ENCODE data around the gene HBE1. TPM values are rescaled to one million over a fixed set of nuclear protein-coding genes. Genes with fewer than 3 reads are reported as not detected.
A peak's percentile ranks its signal among the peaks of the same experiment; 100 is the strongest.

The HBE1 gene
- total RNA-seq, 1 experiment from 2014 or later = 1.5 TPM

DNA sequence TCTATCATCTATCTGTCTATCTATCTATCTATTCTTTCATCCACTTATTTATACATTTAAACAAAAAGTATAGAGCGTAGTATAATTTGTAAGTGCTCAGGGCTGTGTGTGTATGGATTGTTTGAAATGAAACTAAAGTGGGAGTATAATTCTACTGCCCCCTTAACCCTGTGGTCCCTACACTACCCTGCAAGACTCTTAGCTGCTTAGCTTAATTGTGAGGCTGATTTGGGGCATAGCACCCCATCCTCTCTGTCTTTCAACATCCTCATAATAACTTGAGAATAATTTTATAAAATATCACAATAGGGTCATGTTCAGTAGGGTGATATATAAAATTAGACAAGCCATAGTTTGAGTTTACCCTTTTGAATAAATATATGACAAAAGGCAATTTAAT, 20.4 kb upstream of the HBE1 start:
- DNase-seq = no peak
- H3K27me3 ChIP-seq (ENCODE audit: control insufficient read depth, insufficient read depth, low read length) = no peaks in the 10 kb centered on the region

DNA sequence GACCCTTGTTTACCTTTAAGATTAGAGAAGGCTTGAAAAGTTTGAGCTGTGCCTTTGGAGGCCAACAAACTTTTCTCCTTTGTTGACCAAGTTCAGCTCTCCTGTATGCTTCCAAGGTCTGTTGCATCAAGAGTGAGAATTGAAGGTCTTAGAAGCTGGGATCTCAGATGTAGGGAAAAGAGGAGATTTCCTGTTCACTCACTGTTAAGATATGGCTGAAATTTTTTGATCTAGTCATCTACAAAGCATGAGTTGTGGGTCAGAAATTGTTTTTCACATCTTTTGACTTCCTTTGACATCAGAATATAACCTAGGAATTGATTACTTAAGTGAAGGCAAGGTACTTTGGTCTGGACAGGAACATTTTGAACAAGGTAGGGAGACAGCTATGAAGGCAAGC, 20.0 kb upstream of the HBE1 start:
- no peaks in the 10 kb centered on the region for H3K27me3 ChIP-seq (ENCODE audit: control insufficient read depth, insufficient read depth, low read length)
- no peaks in the 10 kb centered on the region for H3K36me3 ChIP-seq (replicated peaks; ENCODE audit: control insufficient read depth, insufficient read depth, low read length)

More for the DNA sequence above, 20.4 kb upstream of the HBE1 start:
- H3K36me3 ChIP-seq (replicated peaks; ENCODE audit: control insufficient read depth, insufficient read depth, low read length) = no peaks in the 10 kb centered on the region
- no peak overlapping the region for H3K4me3 ChIP-seq (ENCODE audit: insufficient read depth, low read depth, low read length)

DNA sequence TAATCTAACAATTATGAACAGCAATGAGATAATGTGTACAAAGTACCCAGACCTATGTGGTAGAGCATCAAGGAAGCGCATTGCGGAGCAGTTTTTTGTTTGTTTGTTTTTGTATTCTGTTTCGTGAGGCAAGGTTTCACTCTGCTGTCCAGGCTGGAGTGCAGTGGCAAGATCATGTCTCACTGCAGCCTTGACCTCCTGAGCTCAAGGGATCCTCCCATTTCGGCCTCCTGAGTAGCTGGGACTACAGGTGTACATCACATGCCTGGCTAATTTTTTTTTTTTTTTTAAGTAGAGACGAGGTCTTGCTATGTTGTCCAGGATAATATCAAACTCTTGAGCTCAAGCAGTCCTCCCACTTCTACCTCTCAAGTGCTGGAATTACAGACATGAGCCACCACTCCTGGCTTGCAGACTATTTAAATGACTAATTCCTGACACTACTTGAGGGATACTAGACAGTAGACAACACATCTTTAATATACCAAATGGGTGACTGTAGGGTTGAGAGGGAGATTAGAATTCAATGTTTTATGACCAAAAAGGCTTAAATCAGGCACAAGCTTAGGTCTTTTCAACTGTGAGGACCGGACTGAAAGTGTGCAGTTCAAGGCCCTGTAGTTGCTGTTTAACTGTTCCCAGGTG, 19.3 kb upstream of the HBE1 start:
- Histone ChIP-seq H3K27me3 (ENCODE audit: control insufficient read depth, insufficient read depth, low read length) (no peaks in the 10 kb centered on the region), H3K36me3 (replicated peaks; ENCODE audit: control insufficient read depth, insufficient read depth, low read length) (no peaks in the 10 kb centered on the region), H3K4me3 (ENCODE audit: insufficient read depth, low read depth, low read length) (no peak overlapping the region)
- DNase-seq = no peak

More for the DNA sequence above, 20.0 kb upstream of the HBE1 start:
- H3K4me3 ChIP-seq (ENCODE audit: insufficient read depth, low read depth, low read length) = no peak overlapping the region
- no peak for DNase-seq

DNA sequence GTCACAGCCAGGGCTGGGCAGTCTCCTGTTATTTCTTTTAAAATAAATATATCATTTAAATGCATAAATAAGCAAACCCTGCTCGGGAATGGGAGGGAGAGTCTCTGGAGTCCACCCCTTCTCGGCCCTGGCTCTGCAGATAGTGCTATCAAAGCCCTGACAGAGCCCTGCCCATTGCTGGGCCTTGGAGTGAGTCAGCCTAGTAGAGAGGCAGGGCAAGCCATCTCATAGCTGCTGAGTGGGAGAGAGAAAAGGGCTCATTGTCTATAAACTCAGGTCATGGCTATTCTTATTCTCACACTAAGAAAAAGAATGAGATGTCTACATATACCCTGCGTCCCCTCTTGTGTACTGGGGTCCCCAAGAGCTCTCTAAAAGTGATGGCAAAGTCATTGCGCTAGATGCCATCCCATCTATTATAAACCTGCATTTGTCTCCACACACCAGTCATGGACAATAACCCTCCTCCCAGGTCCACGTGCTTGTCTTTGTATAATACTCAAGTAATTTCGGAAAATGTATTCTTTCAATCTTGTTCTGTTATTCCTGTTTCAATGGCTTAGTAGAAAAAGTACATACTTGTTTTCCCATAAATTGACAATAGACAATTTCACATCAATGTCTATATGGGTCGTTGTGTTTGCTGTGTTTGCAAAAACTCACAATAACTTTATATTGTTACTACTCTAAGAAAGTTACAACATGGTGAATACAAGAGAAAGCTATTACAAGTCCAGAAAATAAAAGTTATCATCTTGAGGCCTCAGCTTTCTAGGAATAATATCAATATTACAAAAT, 18.6 kb upstream of the HBE1 start:
- DNase-seq = no peak
- no peak overlapping the region for H3K4me3 ChIP-seq (ENCODE audit: insufficient read depth, low read depth, low read length)
- no peaks in the 10 kb centered on the region for H3K27me3 ChIP-seq (ENCODE audit: control insufficient read depth, insufficient read depth, low read length)
- no peaks in the 10 kb centered on the region for H3K36me3 ChIP-seq (replicated peaks; ENCODE audit: control insufficient read depth, insufficient read depth, low read length)

DNA sequence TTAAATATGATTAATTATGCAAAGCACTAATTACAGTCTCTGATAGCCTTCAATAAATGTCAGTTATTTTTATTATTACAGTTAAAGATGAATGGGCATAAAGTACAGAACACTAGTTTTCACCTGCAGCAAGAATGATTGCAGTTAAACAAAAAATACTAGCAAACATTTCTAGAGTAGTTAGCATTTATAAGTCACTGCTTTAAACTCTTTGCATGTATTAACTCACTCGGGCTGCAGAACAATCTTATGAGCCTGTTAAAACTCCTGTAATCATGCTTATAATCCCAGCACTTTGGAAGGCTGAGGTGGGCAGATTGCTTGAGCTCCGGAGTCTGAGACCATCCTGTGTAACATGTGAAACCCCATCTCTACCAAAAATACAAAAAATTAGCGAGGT, 17.2 kb upstream of the HBE1 start:
- no peak for DNase-seq
- no peak overlapping the region for H3K4me3 ChIP-seq (ENCODE audit: insufficient read depth, low read depth, low read length)
- no peaks in the 10 kb centered on the region for H3K36me3 ChIP-seq (replicated peaks; ENCODE audit: control insufficient read depth, insufficient read depth, low read length)
- no peaks in the 10 kb centered on the region for H3K27me3 ChIP-seq (ENCODE audit: control insufficient read depth, insufficient read depth, low read length)

DNA sequence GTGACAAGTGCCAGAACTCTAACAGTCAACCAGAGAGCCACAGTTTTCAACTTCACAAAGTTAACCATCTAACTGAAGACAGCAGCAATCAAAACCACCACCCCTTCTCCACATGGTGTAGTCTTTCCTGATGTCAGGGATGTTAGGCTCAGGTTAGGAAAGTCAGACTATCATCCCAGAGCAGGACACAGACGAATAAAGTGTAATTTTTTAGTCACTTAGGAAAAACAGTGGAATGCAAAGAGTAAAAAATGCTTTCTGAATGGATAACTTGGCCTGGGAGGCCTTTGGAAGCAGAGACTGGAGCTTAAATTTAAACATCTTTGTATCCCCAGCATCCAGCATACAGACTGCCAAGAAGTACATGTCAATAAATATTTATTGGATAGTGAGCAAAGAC, 16.6 kb upstream of the HBE1 start:
- no peak overlapping the region for H3K4me3 ChIP-seq (ENCODE audit: insufficient read depth, low read depth, low read length)
- no peaks in the 10 kb centered on the region for H3K27me3 ChIP-seq (ENCODE audit: control insufficient read depth, insufficient read depth, low read length)
- no peak for DNase-seq
- H3K36me3 ChIP-seq (replicated peaks; ENCODE audit: control insufficient read depth, insufficient read depth, low read length) = no peaks in the 10 kb centered on the region

DNA sequence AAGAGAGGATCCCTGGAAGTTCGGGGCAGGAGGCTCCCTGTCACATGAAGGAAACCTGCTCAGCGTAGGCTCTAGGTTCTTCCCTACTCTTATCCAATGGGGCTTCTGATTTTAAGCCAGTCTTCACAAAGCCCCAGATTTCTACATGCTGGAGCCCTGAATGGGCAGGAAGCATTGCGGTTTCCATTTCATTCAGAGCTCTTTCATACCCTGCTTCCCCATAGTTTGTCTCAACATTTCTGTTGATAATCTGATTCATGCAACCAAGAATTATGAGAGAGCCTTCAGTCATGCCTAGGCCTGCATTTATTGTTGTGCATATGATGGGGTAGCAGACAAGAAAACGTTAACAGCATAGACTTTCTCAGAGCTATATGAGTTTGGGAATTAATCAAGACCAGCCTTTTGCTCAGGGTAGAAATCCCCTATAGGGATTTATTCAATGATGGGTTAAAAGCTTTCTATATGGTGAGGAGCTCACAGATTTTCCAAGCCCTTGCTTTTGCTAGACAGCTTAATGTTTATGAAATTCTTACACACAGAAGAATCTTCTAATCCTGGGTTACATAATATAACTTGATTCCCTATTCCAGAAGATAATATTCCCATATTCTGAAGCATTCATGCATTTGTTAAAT, 16.1 kb upstream of the HBE1 start:
- DNase-seq = no peak
- H3K36me3 ChIP-seq (replicated peaks; ENCODE audit: control insufficient read depth, insufficient read depth, low read length) = no peaks in the 10 kb centered on the region
- no peak overlapping the region for H3K4me3 ChIP-seq (ENCODE audit: insufficient read depth, low read depth, low read length)
- H3K27me3 ChIP-seq (ENCODE audit: control insufficient read depth, insufficient read depth, low read length) = no peaks in the 10 kb centered on the region

DNA sequence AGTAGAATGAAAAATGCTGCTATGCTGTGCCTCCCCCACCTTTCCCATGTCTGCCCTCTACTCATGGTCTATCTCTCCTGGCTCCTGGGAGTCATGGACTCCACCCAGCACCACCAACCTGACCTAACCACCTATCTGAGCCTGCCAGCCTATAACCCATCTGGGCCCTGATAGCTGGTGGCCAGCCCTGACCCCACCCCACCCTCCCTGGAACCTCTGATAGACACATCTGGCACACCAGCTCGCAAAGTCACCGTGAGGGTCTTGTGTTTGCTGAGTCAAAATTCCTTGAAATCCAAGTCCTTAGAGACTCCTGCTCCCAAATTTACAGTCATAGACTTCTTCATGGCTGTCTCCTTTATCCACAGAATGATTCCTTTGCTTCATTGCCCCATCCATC, 14.9 kb upstream of the HBE1 start:
- no peak for DNase-seq
- H3K27me3 ChIP-seq (ENCODE audit: control insufficient read depth, insufficient read depth, low read length) = no peaks in the 10 kb centered on the region
- H3K4me3 ChIP-seq (ENCODE audit: insufficient read depth, low read depth, low read length) = no peak overlapping the region
- no peaks in the 10 kb centered on the region for H3K36me3 ChIP-seq (replicated peaks; ENCODE audit: control insufficient read depth, insufficient read depth, low read length)

DNA sequence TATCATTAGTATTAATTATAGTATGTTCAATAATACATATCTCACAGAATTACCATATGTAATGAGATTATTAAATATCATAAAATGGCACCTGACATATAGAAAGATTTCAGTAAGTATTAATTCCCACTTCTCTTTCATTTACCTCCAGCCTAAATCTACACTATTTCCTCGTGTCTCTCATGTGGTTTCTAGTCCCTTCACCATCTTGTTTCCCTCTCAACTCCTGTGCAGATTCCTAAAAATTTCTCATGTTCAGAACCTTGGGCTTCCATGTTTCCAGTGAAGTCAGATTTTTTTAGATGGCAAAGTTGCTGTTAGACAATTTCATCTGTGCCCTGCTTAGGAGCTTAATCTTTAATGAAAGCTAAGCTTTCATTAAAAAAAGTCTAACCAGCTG, 14.1 kb upstream of the HBE1 start:
- Histone ChIP-seq H3K4me3 (ENCODE audit: insufficient read depth, low read depth, low read length) (no peak overlapping the region), H3K27me3 (ENCODE audit: control insufficient read depth, insufficient read depth, low read length) (no peaks in the 10 kb centered on the region), H3K36me3 (replicated peaks; ENCODE audit: control insufficient read depth, insufficient read depth, low read length) (no peaks in the 10 kb centered on the region)
- DNase-seq = no peak

DNA sequence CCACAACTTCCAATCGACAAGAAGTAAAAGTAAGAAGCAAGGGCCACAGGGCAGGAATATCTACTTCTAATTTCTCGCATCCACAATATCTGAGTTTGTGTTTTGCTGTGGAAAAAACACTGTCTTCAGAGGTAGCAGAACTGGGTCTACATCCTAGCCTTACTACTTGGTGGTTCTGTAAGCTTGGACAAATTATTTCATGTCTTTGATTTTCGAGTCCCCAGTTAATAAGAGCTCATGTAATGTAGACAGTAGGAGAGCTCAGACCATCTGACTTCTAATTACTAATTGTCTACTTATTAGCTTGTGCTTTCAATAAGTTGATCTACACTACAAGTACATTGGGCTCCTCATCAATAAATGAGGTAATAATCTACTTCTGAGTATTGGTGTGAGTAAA, 13.3 kb upstream of the HBE1 start:
- Histone ChIP-seq H3K36me3 (replicated peaks; ENCODE audit: control insufficient read depth, insufficient read depth, low read length) (no peaks in the 10 kb centered on the region), H3K27me3 (ENCODE audit: control insufficient read depth, insufficient read depth, low read length) (no peaks in the 10 kb centered on the region), H3K4me3 (ENCODE audit: insufficient read depth, low read depth, low read length) (no peak overlapping the region)
- no peak for DNase-seq

DNA sequence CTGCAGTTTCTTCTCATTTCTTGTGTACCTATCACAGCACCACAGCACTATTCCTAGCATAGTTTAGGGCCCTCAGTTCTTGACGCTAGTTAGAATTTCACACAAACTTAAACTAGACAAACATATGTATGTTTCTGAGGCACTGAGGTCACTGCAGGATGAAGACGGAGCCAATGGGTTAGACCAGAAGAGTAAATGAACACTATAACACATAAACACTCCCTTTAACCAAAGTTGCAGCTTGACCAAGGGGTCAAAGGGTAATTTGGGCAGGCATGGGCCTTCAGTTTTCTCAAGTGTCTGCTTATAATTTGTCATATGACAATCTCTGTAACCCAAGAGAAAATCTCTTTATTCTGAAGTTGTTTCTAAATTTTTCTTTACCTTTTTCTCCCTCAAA, 12.9 kb upstream of the HBE1 start:
- Histone ChIP-seq H3K36me3 (replicated peaks; ENCODE audit: control insufficient read depth, insufficient read depth, low read length) (no peaks in the 10 kb centered on the region), H3K4me3 (ENCODE audit: insufficient read depth, low read depth, low read length) (no peak overlapping the region), H3K27me3 (ENCODE audit: control insufficient read depth, insufficient read depth, low read length) (no peaks in the 10 kb centered on the region)
- no peak for DNase-seq

DNA sequence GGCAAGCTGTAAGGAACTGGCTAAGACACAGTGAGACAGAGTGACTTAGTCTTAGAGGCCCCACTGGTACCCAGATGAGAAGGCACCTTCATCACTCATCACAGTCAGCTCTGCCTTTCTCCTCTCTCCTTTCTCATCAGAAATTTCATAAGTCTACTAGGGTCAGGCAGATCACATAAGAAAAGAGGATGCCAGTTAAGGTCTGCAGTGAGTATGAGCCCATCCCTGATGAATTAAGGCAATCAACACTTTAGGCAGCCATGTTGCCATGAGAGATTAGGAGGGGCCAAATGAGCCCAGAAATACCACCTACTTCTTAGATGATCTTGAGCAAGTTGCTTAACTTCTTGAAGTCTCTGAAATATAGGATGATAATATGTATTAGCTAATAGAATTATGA, 11.9 kb upstream of the HBE1 start:
- H3K4me3 ChIP-seq (ENCODE audit: insufficient read depth, low read depth, low read length) = no peak overlapping the region
- H3K27me3 ChIP-seq (ENCODE audit: control insufficient read depth, insufficient read depth, low read length) = no peaks in the 10 kb centered on the region
- H3K36me3 ChIP-seq (replicated peaks; ENCODE audit: control insufficient read depth, insufficient read depth, low read length) = no peaks in the 10 kb centered on the region
- DNase-seq = no peak

DNA sequence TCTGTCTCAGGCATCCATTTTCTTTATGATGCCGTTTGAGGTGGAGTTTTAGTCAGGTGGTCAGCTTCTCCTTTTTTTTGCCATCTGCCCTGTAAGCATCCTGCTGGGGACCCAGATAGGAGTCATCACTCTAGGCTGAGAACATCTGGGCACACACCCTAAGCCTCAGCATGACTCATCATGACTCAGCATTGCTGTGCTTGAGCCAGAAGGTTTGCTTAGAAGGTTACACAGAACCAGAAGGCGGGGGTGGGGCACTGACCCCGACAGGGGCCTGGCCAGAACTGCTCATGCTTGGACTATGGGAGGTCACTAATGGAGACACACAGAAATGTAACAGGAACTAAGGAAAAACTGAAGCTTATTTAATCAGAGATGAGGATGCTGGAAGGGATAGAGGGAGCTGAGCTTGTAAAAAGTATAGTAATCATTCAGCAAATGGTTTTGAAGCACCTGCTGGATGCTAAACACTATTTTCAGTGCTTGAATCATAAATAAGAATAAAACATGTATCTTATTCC, 10.9 kb upstream of the HBE1 start:
- no peak overlapping the region for H3K4me3 ChIP-seq (ENCODE audit: insufficient read depth, low read depth, low read length)
- H3K36me3 ChIP-seq (replicated peaks; ENCODE audit: control insufficient read depth, insufficient read depth, low read length) = no peaks in the 10 kb centered on the region
- H3K27me3 ChIP-seq (ENCODE audit: control insufficient read depth, insufficient read depth, low read length) = no peaks in the 10 kb centered on the region
- peak; percentile 13 for DNase-seq

DNA sequence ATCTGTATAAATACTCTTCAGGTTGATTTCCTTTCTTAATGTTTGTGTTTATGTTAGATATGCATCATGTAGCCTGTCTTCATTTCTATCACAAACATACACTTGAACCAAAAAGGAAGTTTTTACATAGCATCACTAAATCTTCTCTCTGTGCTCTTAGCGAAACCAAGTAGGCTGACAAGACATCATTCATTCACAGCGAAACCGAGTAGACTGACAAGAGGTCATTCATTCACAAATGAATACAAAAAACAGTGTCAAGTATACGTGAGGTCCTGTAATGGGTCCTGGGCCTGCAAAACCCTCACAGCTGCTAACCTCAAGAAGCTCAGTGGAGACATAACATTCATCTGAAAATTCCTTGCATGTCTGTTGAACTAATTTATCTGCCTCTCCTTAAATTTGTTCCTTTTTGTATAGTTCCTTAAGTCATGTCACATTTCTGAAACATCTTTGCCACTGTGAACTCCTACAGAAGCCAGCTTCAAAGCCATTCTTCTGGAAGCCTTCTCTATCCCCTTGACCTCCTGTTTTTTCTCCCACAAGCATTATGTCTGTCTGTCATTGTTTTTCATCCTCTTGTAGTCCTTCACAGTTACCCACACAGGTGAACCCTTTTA, 9.8 kb upstream of the HBE1 start:
- Histone ChIP-seq H3K36me3 (replicated peaks; ENCODE audit: control insufficient read depth, insufficient read depth, low read length) (no peaks in the 10 kb centered on the region), H3K4me3 (ENCODE audit: insufficient read depth, low read depth, low read length) (no peak overlapping the region), H3K27me3 (ENCODE audit: control insufficient read depth, insufficient read depth, low read length) (no peaks in the 10 kb centered on the region)
- no peak for DNase-seq
